Measurements from ENCODE around the gene DEPDC4.

DEPDC4 gene

GRCh38 chr12:100266835-100267602, at the start of gene DEPDC4, which contains the start of gene SCYL2 (continued):
- TF ChIP-seq ZNF449 (tag by site-specific recombination; IDR thresholded peaks at IDR 0.05) = no peak
- no peak for TF ChIP-seq ZNF404 (tag by site-specific recombination; IDR thresholded peaks at IDR 0.05)
- TF ChIP-seq REPIN1 (tag by site-specific recombination; IDR thresholded peaks at IDR 0.05; ENCODE audit: low read depth) = no peak
- no peak for TF ChIP-seq ZNF155 (tag by site-specific recombination; IDR thresholded peaks at IDR 0.05)
- no peak for TF ChIP-seq ZNF354C (tag by site-specific recombination; IDR thresholded peaks at IDR 0.05; ENCODE audit: borderline replicate concordance, low read depth)
- TF ChIP-seq ZNF701 (tag by site-specific recombination; IDR thresholded peaks at IDR 0.05) = no peak
- TF ChIP-seq ZNF529 (tag by site-specific recombination; IDR thresholded peaks at IDR 0.05; ENCODE audit: insufficient replicate concordance) = no peak
- no peak for TF ChIP-seq ZNF433 (tag by site-specific recombination; IDR thresholded peaks at IDR 0.05; ENCODE audit: low read depth)
- no peak for TF ChIP-seq ZNF157 (tag by site-specific recombination; IDR thresholded peaks at IDR 0.05)
- no peak for TF ChIP-seq REST (tag by site-specific recombination; IDR thresholded peaks at IDR 0.05)
- TF ChIP-seq ZBTB8A (tag by site-specific recombination; IDR thresholded peaks at IDR 0.05) = no peak; the same call in 1 of the 2 replicates
- TF ChIP-seq ZNF555 (tag by site-specific recombination; conservative IDR thresholded peaks at IDR 0.05) = no peak
- TF ChIP-seq ZNF350 (tag by site-specific recombination; IDR thresholded peaks at IDR 0.05) = no peak
- 0 out of 2 replicates have a peak, but pooled peaks have one; percentile 45 for TF ChIP-seq KLF8 (tag by site-specific recombination; IDR thresholded peaks at IDR 0.05)
- no peak for TF ChIP-seq ZFP3 (tag by site-specific recombination; IDR thresholded peaks at IDR 0.05; ENCODE audit: low read depth)
- no peak for TF ChIP-seq ZNF777 (tag by site-specific recombination; IDR thresholded peaks at IDR 0.05; ENCODE audit: borderline replicate concordance)
- TF ChIP-seq ZNF621 (tag by site-specific recombination; IDR thresholded peaks at IDR 0.05) = no peak
- TF ChIP-seq ZNF501 (tag by site-specific recombination; IDR thresholded peaks at IDR 0.05) = no peak
- TF ChIP-seq ZNF629 (tag by site-specific recombination; IDR thresholded peaks at IDR 0.05) = peak; percentile 93
- TF ChIP-seq KLF17 (tag by site-specific recombination; IDR thresholded peaks at IDR 0.05) = 0 out of 2 replicates have a peak, but pooled peaks have one; percentile 37
- peak; percentile 96 for TF ChIP-seq SP3 (tag by site-specific recombination; IDR thresholded peaks at IDR 0.05)
- TF ChIP-seq ZNF211 (tag by site-specific recombination; IDR thresholded peaks at IDR 0.05; ENCODE audit: low read depth) = no peak
- TF ChIP-seq KLF1 (tag by site-specific recombination; IDR thresholded peaks at IDR 0.05) = no peak
- TF ChIP-seq ZNF544 (tag by site-specific recombination; IDR thresholded peaks at IDR 0.05) = no peak
- TF ChIP-seq TSHZ1 (tag by site-specific recombination; IDR thresholded peaks at IDR 0.05; ENCODE audit: borderline replicate concordance) = no peak
- TF ChIP-seq ZNF133 (tag by site-specific recombination; IDR thresholded peaks at IDR 0.05) = no peak
- no peak for TF ChIP-seq ZNF692 (tag by site-specific recombination; IDR thresholded peaks at IDR 0.05)
- no peak for TF ChIP-seq ZNF23 (tag by site-specific recombination; IDR thresholded peaks at IDR 0.05; ENCODE audit: borderline replicate concordance)
- TF ChIP-seq ZBTB17 (tag by site-specific recombination; IDR thresholded peaks at IDR 0.05) = peak; percentile 93
- peak; percentile 13; the same call in 1 of the 2 replicates for TF ChIP-seq MZF1 (tag by site-specific recombination; IDR thresholded peaks at IDR 0.05; ENCODE audit: borderline replicate concordance)

Measured in HEK293 (cell line).